ENCODE results near the gene SOX4.

Gene SOX4

GRCh38 chr6:21559238-21559637 is 34.3 kb upstream of the SOX4 start:
- Mint-ChIP-seq H3K27me3 (ENCODE audit: low read depth) (no peaks in the 10 kb centered on the region), H3K4me3 (no peak overlapping the region), H3K36me3 (ENCODE audit: low read depth) (no peaks in the 10 kb centered on the region), H3K4me1 (no peaks in the 10 kb centered on the region), H3K27ac (no peak overlapping the region), H3K9me3 (peaks cover 6% of the 10 kb centered on the region)
- no peak for TF ChIP-seq CTCF (IDR thresholded peaks at IDR 0.05; ENCODE audit: unreplicated experiment in 3 of 3)

GRCh38 chr6:21560249-21560648 is 33.3 kb upstream of the SOX4 start:
- no peaks in the 10 kb centered on the region for H3K4me1 Mint-ChIP-seq

GRCh38 chr6:21565431-21565830 is 28.1 kb upstream of the SOX4 start:
- no peak overlapping the region for H3K27ac Mint-ChIP-seq
- H3K36me3 Mint-ChIP-seq (ENCODE audit: low read depth) = no peaks in the 10 kb centered on the region
- H3K27me3 Mint-ChIP-seq (ENCODE audit: low read depth) = no peaks in the 10 kb centered on the region
- peaks cover 39% of the 10 kb centered on the region for H3K9me3 Mint-ChIP-seq
- TF ChIP-seq CTCF (IDR thresholded peaks at IDR 0.05; ENCODE audit: unreplicated experiment in 3 of 3) = no peak
- H3K4me1 Mint-ChIP-seq = no peaks in the 10 kb centered on the region
- no peak overlapping the region for H3K4me3 Mint-ChIP-seq

More at GRCh38 chr6:21560249-21560648, 33.3 kb upstream of the SOX4 start:
- Mint-ChIP-seq H3K4me3 (no peak overlapping the region), H3K36me3 (ENCODE audit: low read depth) (no peaks in the 10 kb centered on the region), H3K27me3 (ENCODE audit: low read depth) (no peaks in the 10 kb centered on the region), H3K9me3 (peaks cover 10% of the 10 kb centered on the region), H3K27ac (no peak overlapping the region)
- TF ChIP-seq CTCF (IDR thresholded peaks at IDR 0.05; ENCODE audit: unreplicated experiment in 3 of 3) = no peak

GRCh38 chr6:21578523-21578922 is 15.0 kb upstream of the SOX4 start:
- Mint-ChIP-seq H3K27ac (no peak overlapping the region), H3K4me1 (no peaks in the 10 kb centered on the region), H3K27me3 (ENCODE audit: low read depth) (no peaks in the 10 kb centered on the region), H3K4me3 (no peak overlapping the region), H3K36me3 (ENCODE audit: low read depth) (peaks cover 26% of the 10 kb centered on the region), H3K9me3 (peaks cover 44% of the 10 kb centered on the region)
- no peak for TF ChIP-seq CTCF (IDR thresholded peaks at IDR 0.05; ENCODE audit: unreplicated experiment in 3 of 3)

- no peak for TF ChIP-seq CTCF (IDR thresholded peaks at IDR 0.05; ENCODE audit: unreplicated experiment in 3 of 3)
- peaks cover 5% of the 10 kb centered on the region for H3K4me1 Mint-ChIP-seq
- H3K4me3 Mint-ChIP-seq = no peak overlapping the region
These were observed 10.9 kb upstream of the SOX4 start for GRCh38 chr6:21582651-21583050.

GRCh38 chr6:21586300-21586699 is 7.3 kb upstream of the SOX4 start:
- peaks cover 3% of the 10 kb centered on the region for H3K27me3 Mint-ChIP-seq (ENCODE audit: low read depth)
- H3K9me3 Mint-ChIP-seq = peaks cover 20% of the 10 kb centered on the region
- H3K27ac Mint-ChIP-seq = peak overlapping the region; percentile 99 to 100 (median 99)
- TF ChIP-seq CTCF (IDR thresholded peaks at IDR 0.05; ENCODE audit: unreplicated experiment in 3 of 3) = no peak
- H3K4me3 Mint-ChIP-seq = peak overlapping the region; percentile 97 to 99 (median 98)
- H3K36me3 Mint-ChIP-seq (ENCODE audit: low read depth) = peaks cover 19% of the 10 kb centered on the region
- peaks cover 19% of the 10 kb centered on the region for H3K4me1 Mint-ChIP-seq

More at GRCh38 chr6:21582651-21583050, 10.9 kb upstream of the SOX4 start:
- peaks cover 3% of the 10 kb centered on the region for H3K27me3 Mint-ChIP-seq (ENCODE audit: low read depth)
- H3K9me3 Mint-ChIP-seq = peaks cover 38% of the 10 kb centered on the region
- H3K36me3 Mint-ChIP-seq (ENCODE audit: low read depth) = peaks cover 30% of the 10 kb centered on the region
- H3K27ac Mint-ChIP-seq = no peak overlapping the region

All from nephron (organoid).